ENCODE measurements around the gene FHIT.

GRCh38 chr3:60645801-60646200 is 605.5 kb downstream of the FHIT start:
- TF ChIP-seq CTCF (IDR thresholded peaks at IDR 0.05) = no peak
- TF ChIP-seq POLR2A (IDR thresholded peaks at IDR 0.05) = no peak
